Measurements from ENCODE around the gene CEACAM18. TPM values are rescaled to one million over a fixed set of nuclear protein-coding genes. Genes with fewer than 3 reads are reported as not detected.

Gene CEACAM18
- total RNA-seq, 1 donor from 2014 or later = not detected

DNA sequence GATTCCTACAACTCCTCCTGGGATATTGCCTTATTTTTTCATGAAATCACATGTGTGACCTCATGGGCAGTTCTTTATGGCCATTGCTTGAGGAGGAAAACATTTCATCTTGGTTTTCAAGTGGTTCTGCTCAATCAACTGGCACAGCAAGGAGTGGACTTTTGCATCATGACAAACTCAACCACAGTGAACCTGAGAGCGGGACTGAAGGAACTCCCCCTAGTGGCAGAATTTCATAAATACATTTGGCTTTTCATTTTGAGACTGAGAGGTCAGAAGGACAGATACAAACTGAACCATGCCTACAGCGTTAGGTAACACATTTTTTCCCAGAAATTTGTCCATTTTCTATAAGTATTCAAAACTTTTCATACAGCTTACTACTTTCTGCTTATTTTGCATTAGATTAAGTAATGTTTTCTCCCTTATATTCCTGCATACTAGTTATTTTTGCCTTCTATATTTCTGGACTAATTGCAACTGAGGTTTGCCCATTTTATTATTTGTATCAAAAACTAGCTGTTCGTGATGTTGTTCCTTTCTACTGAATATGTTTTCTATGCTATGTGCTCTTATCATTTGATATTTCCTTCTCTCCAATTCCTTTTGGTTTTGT, 36.6 kb downstream of the CEACAM18 start:
- no peak overlapping the region for H3K27ac Mint-ChIP-seq (ENCODE audit: unreplicated experiment)
- peaks cover 3% of the 10 kb centered on the region for H3K9me3 Mint-ChIP-seq (ENCODE audit: unreplicated experiment)
- TF ChIP-seq CTCF (IDR thresholded peaks at IDR 0.05; ENCODE audit: unreplicated experiment) = peak; percentile 98
- H3K27me3 Mint-ChIP-seq (ENCODE audit: unreplicated experiment) = no peaks in the 10 kb centered on the region
- H3K36me3 Mint-ChIP-seq (ENCODE audit: low read depth, unreplicated experiment) = no peaks in the 10 kb centered on the region
- H3K4me1 Mint-ChIP-seq (ENCODE audit: unreplicated experiment) = no peaks in the 10 kb centered on the region
- H3K4me3 Mint-ChIP-seq (ENCODE audit: unreplicated experiment) = no peak overlapping the region
- DNase-seq (ENCODE audit: low spot score) = peak; percentile 32

DNA sequence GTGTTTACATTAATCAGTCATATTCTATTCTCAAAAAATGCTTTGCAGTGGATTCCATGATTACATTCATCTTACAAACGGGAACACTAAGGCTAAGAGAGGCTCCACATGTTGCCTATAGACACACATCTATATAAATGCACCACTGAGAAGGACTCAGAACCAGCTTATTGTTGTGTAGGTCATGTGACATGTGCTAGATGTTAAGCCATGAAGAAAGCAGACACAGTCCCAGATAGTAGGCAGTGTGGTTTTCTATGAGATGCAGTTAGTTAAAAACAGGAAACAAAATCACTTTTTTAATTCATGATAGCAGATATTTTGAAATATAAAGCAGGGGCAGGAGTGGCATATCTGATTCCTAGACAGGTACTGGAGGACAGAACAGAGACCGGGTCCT, 42.4 kb downstream of the CEACAM18 start:
- H3K9me3 Mint-ChIP-seq (ENCODE audit: unreplicated experiment) = peaks cover 3% of the 10 kb centered on the region
- H3K4me3 Mint-ChIP-seq (ENCODE audit: unreplicated experiment) = no peak overlapping the region
- H3K36me3 Mint-ChIP-seq (ENCODE audit: low read depth, unreplicated experiment) = no peaks in the 10 kb centered on the region
- H3K4me1 Mint-ChIP-seq (ENCODE audit: unreplicated experiment) = no peaks in the 10 kb centered on the region
- TF ChIP-seq CTCF (IDR thresholded peaks at IDR 0.05; ENCODE audit: unreplicated experiment) = no peak
- H3K27ac Mint-ChIP-seq (ENCODE audit: unreplicated experiment) = no peak overlapping the region
- H3K27me3 Mint-ChIP-seq (ENCODE audit: unreplicated experiment) = no peaks in the 10 kb centered on the region
- DNase-seq (ENCODE audit: low spot score) = no peak

- Mint-ChIP-seq H3K4me1 (ENCODE audit: unreplicated experiment) (no peaks in the 10 kb centered on the region), H3K27me3 (ENCODE audit: unreplicated experiment) (no peaks in the 10 kb centered on the region), H3K27ac (ENCODE audit: unreplicated experiment) (no peak overlapping the region), H3K4me3 (ENCODE audit: unreplicated experiment) (no peak overlapping the region), H3K9me3 (ENCODE audit: unreplicated experiment) (peaks cover 3% of the 10 kb centered on the region), H3K36me3 (ENCODE audit: low read depth, unreplicated experiment) (no peaks in the 10 kb centered on the region)
- TF ChIP-seq CTCF (IDR thresholded peaks at IDR 0.05; ENCODE audit: unreplicated experiment) = no peak
- no peak for DNase-seq (ENCODE audit: low spot score)
These were observed 43.0 kb downstream of the CEACAM18 start for GRCh38 chr19:51521357-51521756.

DNA sequence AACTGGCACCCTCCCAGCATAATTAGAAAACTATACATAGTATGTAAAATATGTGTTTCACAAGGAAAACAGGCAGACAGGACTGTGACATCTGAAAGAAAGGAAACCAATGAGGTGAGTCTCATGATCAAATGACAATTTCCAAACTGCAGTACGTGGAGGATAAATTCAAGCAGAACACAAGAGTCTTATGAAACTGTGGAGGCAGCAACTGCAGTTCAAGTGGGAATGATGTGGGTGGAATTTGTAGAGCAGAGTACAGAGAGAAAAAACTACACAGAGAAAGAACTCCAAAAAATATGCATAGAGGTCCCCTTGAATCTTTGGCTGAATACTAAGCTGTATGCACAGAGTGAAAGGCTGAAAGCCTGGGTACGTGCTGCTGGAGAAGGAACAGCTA, 43.4 kb downstream of the CEACAM18 start:
- Mint-ChIP-seq H3K36me3 (ENCODE audit: low read depth, unreplicated experiment) (no peaks in the 10 kb centered on the region), H3K4me1 (ENCODE audit: unreplicated experiment) (no peaks in the 10 kb centered on the region), H3K9me3 (ENCODE audit: unreplicated experiment) (peaks cover 3% of the 10 kb centered on the region), H3K27ac (ENCODE audit: unreplicated experiment) (no peak overlapping the region), H3K27me3 (ENCODE audit: unreplicated experiment) (no peaks in the 10 kb centered on the region), H3K4me3 (ENCODE audit: unreplicated experiment) (no peak overlapping the region)
- DNase-seq (ENCODE audit: low spot score) = no peak
- no peak for TF ChIP-seq CTCF (IDR thresholded peaks at IDR 0.05; ENCODE audit: unreplicated experiment)

- no peak for DNase-seq (ENCODE audit: low spot score)
- TF ChIP-seq CTCF (IDR thresholded peaks at IDR 0.05; ENCODE audit: unreplicated experiment) = no peak
- H3K27me3 Mint-ChIP-seq (ENCODE audit: unreplicated experiment) = no peaks in the 10 kb centered on the region
- peaks cover 4% of the 10 kb centered on the region for H3K9me3 Mint-ChIP-seq (ENCODE audit: unreplicated experiment)
- H3K4me3 Mint-ChIP-seq (ENCODE audit: unreplicated experiment) = no peak overlapping the region
- no peak overlapping the region for H3K27ac Mint-ChIP-seq (ENCODE audit: unreplicated experiment)
- no peaks in the 10 kb centered on the region for H3K4me1 Mint-ChIP-seq (ENCODE audit: unreplicated experiment)
- no peaks in the 10 kb centered on the region for H3K36me3 Mint-ChIP-seq (ENCODE audit: low read depth, unreplicated experiment)
These were observed 46.4 kb downstream of the CEACAM18 start for GRCh38 chr19:51524666-51525264.
